Endothelial cell of umbilical vein (primary cell): ENCODE data around the gene SLC16A11. TPM values are rescaled to one million over a fixed set of nuclear protein-coding genes. Genes with fewer than 3 reads are reported as not detected.

ENCODE experiments used
- BruUV-seq: library from RNA; stranded (reverse); fragments of 400-500 nt; replicated peaks from 2 replicates; lab custom pipeline; 2021; lab: Mats Ljungman, UMichigan
- CTCF ChIA-PET: fragments of 300-600, 350-600 bp; sonication (Branson Sonifier 250); formaldehyde crosslinking; loops from one replicate; lab custom pipeline; 2021; ENCODE audit warnings: antibody characterized with exemption, inconsistent platforms; lab: Charles Lee
- POLR2A ChIA-PET: fragments of 300-600, 350-600 bp; sonication (Branson Sonifier 250); formaldehyde crosslinking; loops from one replicate; lab custom pipeline; 2021; ENCODE audit warnings: antibody characterized with exemption, inconsistent platforms; lab: Charles Lee
- DNase-seq: peaks from one replicate; pipeline ENCODE4 v3.0.0-alpha.2; 2011; ENCODE audit warnings: low read depth, low spot score
- FAIRE-seq: peaks from 2 replicates; lab custom pipeline; 2011; peaks lifted over from hg19 to GRCh38; lab: Jason Lieb, UNC
- H2AFZ ChIP-seq: 2 replicates; pipeline ENCODE4 v1.6.0; 2012; ENCODE audit warnings: low read depth, low read length, control low read depth, inconsistent platforms
- H3K27ac ChIP-seq: 2 replicates; pipeline ENCODE4 v1.5.1; 2011; ENCODE audit warnings: low read depth, mild to moderate bottlenecking, control low read depth, low read length, moderate library complexity; ENCODE audit not compliant: insufficient read depth
- H3K27me3 ChIP-seq, 2 experiments: 2 replicates each; pipeline versions ENCODE4 v1.6.0 to v1.6.1; 2011; ENCODE audit warnings: low read length in 2 of 2, mixed read lengths in 1 of 2; ENCODE audit not compliant: control insufficient read depth in 2 of 2, insufficient read depth in 2 of 2
- H3K36me3 ChIP-seq, 2 experiments: 2 replicates in 1 of 2; 3 replicates in 1 of 2; pipeline ENCODE4 v1.5.1; 2011; ENCODE audit warnings: low read length in 2 of 2, mild to moderate bottlenecking in 1 of 2, moderate library complexity in 1 of 2; ENCODE audit not compliant: control insufficient read depth in 2 of 2, insufficient read depth in 2 of 2; ENCODE audit errors: extremely low read depth in 1 of 2
- H3K4me1 ChIP-seq: 3 replicates; pipeline ENCODE4 v1.5.1; 2011; ENCODE audit warnings: mild to moderate bottlenecking, low read length; ENCODE audit not compliant: control insufficient read depth, insufficient read depth; ENCODE audit errors: extremely low read depth
- H3K4me2 ChIP-seq: 2 replicates; pipeline ENCODE4 v1.6.1; 2011; ENCODE audit warnings: low read length, control low read depth, mixed read lengths; ENCODE audit not compliant: insufficient read depth
- H3K4me3 ChIP-seq, 3 experiments: fragments of 200-600 bp in 1 of 3; sonication (generic), shearing (Covaris generic) in 1 of 3; replicated peaks in 1 of 3; 2 replicates each; pipeline ENCODE4 v1.5.1; 2011 to 2016; ENCODE audit warnings: control low read depth in 3 of 3, low read length in 3 of 3, mild to moderate bottlenecking in 2 of 3, inconsistent platforms in 1 of 3, low read depth in 1 of 3, moderate library complexity in 1 of 3; ENCODE audit not compliant: insufficient read depth in 1 of 3
- H3K79me2 ChIP-seq: 2 replicates; pipeline ENCODE4 v1.6.0; 2012; ENCODE audit warnings: low read length, inconsistent platforms; ENCODE audit not compliant: control insufficient read depth, insufficient read depth
- H3K9ac ChIP-seq: replicated peaks from 2 replicates; pipeline ENCODE3; 2011; ENCODE audit warnings: low read length, control low read depth; ENCODE audit not compliant: insufficient read depth; ENCODE audit errors: extremely low read depth
- H3K9me1 ChIP-seq: replicated peaks from 3 replicates; pipeline ENCODE4 v1.6.0; 2011; ENCODE audit warnings: mild to moderate bottlenecking, low read length; ENCODE audit not compliant: control insufficient read depth, insufficient read depth; ENCODE audit errors: extremely low read depth
- H3K9me3 ChIP-seq: replicated peaks from 2 replicates; pipeline ENCODE4 v1.5.1; 2012; ENCODE audit warnings: low read length, inconsistent platforms; ENCODE audit not compliant: control insufficient read depth, insufficient read depth
- H4K20me1 ChIP-seq: replicated peaks from 2 replicates; pipeline ENCODE3; 2011; ENCODE audit warnings: mild to moderate bottlenecking, low read length; ENCODE audit not compliant: control insufficient read depth, insufficient read depth; ENCODE audit errors: extremely low read depth
- CTCF ChIP-seq, 2 donors: IDR thresholded peaks; 1 replicate in 1 of 2; 2 replicates in 1 of 2; pipeline ENCODE4 v1.5.1; 2011; ENCODE audit warnings: low read length in 2 of 2, mild to moderate bottlenecking in 2 of 2, moderate library complexity in 2 of 2, control low read depth in 1 of 2, inconsistent platforms in 1 of 2, low read depth in 1 of 2; ENCODE audit not compliant: insufficient read depth in 1 of 2; ENCODE audit errors: extremely low read depth in 1 of 2
- EZH2 ChIP-seq: IDR thresholded peaks from 2 replicates; pipeline ENCODE4 v1.6.1; 2012; ENCODE audit warnings: borderline replicate concordance, low read depth, mild to moderate bottlenecking, moderate library complexity, low read length, inconsistent platforms; ENCODE audit not compliant: severe bottlenecking
- FOS ChIP-seq: IDR thresholded peaks from 2 replicates; pipeline ENCODE4 v1.6.1; 2011; ENCODE audit warnings: mild to moderate bottlenecking, low read length, moderate library complexity, borderline replicate concordance; ENCODE audit not compliant: insufficient read depth
- GATA2 ChIP-seq: IDR thresholded peaks from 2 replicates; pipeline ENCODE4 v1.7.0; 2011; ENCODE audit warnings: low read depth, mild to moderate bottlenecking, moderate library complexity, mixed read lengths, low read length; ENCODE audit not compliant: insufficient read length, insufficient read depth
- JUN ChIP-seq: IDR thresholded peaks from 2 replicates; pipeline ENCODE4 v1.6.1; 2011; ENCODE audit warnings: borderline replicate concordance, low read depth; ENCODE audit not compliant: insufficient read length, insufficient read depth
- MAX ChIP-seq: IDR thresholded peaks from 2 replicates; pipeline ENCODE4 v1.6.1; 2011; ENCODE audit not compliant: insufficient read depth, insufficient read length
- MYC ChIP-seq: IDR thresholded peaks from one replicate; pipeline ENCODE4 v1.6.1; 2011; ENCODE audit warnings: mild to moderate bottlenecking, low read depth, low read length
- POLR2A ChIP-seq: IDR thresholded peaks from 2 replicates; pipeline ENCODE4 v1.6.1; 2012; ENCODE audit warnings: low read depth, mild to moderate bottlenecking, control low read depth, low read length
- POLR2AphosphoS5 ChIP-seq: IDR thresholded peaks from 2 replicates; pipeline ENCODE4 v1.6.1; 2012; ENCODE audit warnings: low read depth, mild to moderate bottlenecking, control low read depth, low read length, moderate library complexity; ENCODE audit not compliant: insufficient read depth
- dilution Hi-C: fragments of 300-500 bp; cut with MboI; formaldehyde crosslinking; loops from one replicate; pipeline ENCODE4 v1.15.0; 2019; ENCODE audit warnings: low sequenced_read_pairs; ENCODE audit not compliant: extremely low pct_ligation_motif_present
- intact Hi-C: fragments of 100-400 bp; cut with micrococcal nuclease; formaldehyde crosslinking; loops from one replicate; pipeline ENCODE4 v1.10.0; 2022
- polyA plus RNA-seq, 4 experiments: library from polyadenylated mRNA; depleted of rRNA in 3 of 4; stranded (reverse) in 3 of 4; unstranded in 1 of 4; fragments of >200 nt; gene quantifications; 2 replicates each; pipeline versions ENCODE4 v1.2.1 to v1.2.3, GENCODE V29; 2011 to 2012; ENCODE audit warnings: missing spikeins in 1 of 4
- total RNA-seq: library from RNA; stranded (reverse); gene quantifications from 2 replicates; pipeline ENCODE4 v1.2.3, GENCODE V29; 2021

The SLC16A11 gene
- total and polyA plus RNA-seq, 2 donors (not counting 3 experiments of a cell fraction or from before 2014, with no cell fraction given): 0.95 to 1.4 TPM

- no peak for TF ChIP-seq JUN
- peak; percentile 59 for TF ChIP-seq FOS
- Histone ChIP-seq H3K4me3 (no peak overlapping the region), H3K9ac (no peak overlapping the region), H2AFZ (no peak overlapping the region), H4K20me1 (no peaks in the 10 kb centered on the region), H3K27me3 (no peaks in the 10 kb centered on the region), H3K9me1 (no peaks in the 10 kb centered on the region), H3K36me3 (no peaks in the 10 kb centered on the region), H3K4me2 (no peak overlapping the region), H3K9me3 (no peaks in the 10 kb centered on the region), H3K79me2 (no peaks in the 10 kb centered on the region), H3K4me1 (peaks cover 24% of the 10 kb centered on the region), H3K27ac (no peak overlapping the region)
- ChIA-PET CTCF (interaction anchor here (1.2 to 2.0 kb wide), 4 partner anchors 12 to 233 kb away, joined by 5 to 10 read pairs (median 6); no protein-coding TSS in a partner anchor), POLR2A (no interaction called here)
- no TSS peak for BruUV-seq
- dilution Hi-C loops: no loop called here
- intact Hi-C loops: no loop called here
- no peak for DNase-seq
- peak; percentile 68 for FAIRE-seq
These were observed 19.7 kb upstream of the SLC16A11 start for GRCh38 chr17:7063518-7064094.

GRCh38 chr17:7060165-7060891 lies 16.4 kb upstream of the SLC16A11 start:
- Histone ChIP-seq H3K36me3 (no peaks in the 10 kb centered on the region), H3K4me2 (no peak overlapping the region), H3K79me2 (no peaks in the 10 kb centered on the region), H4K20me1 (no peaks in the 10 kb centered on the region), H3K27me3 (no peaks in the 10 kb centered on the region), H3K9me3 (no peaks in the 10 kb centered on the region), H3K4me1 (peaks cover 35% of the 10 kb centered on the region), H3K9ac (peak overlapping the region; percentile 65), H3K4me3 (no peak overlapping the region), H3K9me1 (no peaks in the 10 kb centered on the region), H3K27ac (peak overlapping the region; percentile 86), H2AFZ (no peak overlapping the region)
- peak; percentile 78 for TF ChIP-seq POLR2A
- TF ChIP-seq FOS: peak; percentile 99
- TF ChIP-seq EZH2: no peak
- no peak for TF ChIP-seq MAX
- TF ChIP-seq GATA2: peak; percentile 100
- TF ChIP-seq CTCF (IDR thresholded peaks at IDR 0.05; ENCODE audit: extremely low read depth in 1 of 2, insufficient read depth in 1 of 2, low read depth in 1 of 2, low read length in 2 of 2): no peak
- TF ChIP-seq JUN: peak; percentile 99
- TF ChIP-seq MYC: peak; percentile 56
- TF ChIP-seq POLR2AphosphoS5: peak; percentile 98
- DNase-seq (peak; percentile 100), FAIRE-seq (peak; percentile 100)
- ChIA-PET CTCF (interaction anchor here (0.7 to 3.5 kb wide), 11 partner anchors 8 to 117 kb away, joined by 3 to 23 read pairs (median 4); no protein-coding TSS in a partner anchor), POLR2A (interaction anchor here (0.6 to 1.1 kb wide), 3 partner anchors 14 to 37 kb away, joined by 3 read pairs; partner anchors contain the start of genes BCL6B and SLC16A13)
- intact Hi-C loops: loop anchor here (1.0 kb wide), 2 partner anchors 8 to 73 kb away; no protein-coding TSS in a partner anchor
- BruUV-seq: no TSS peak
- dilution Hi-C loops: no loop called here
